Smooth muscle cell (in vitro differentiated cells): ENCODE data around the gene PDE1C. TPM values are rescaled to one million over a fixed set of nuclear protein-coding genes. Genes with fewer than 3 reads are reported as not detected.

Experiments
- DNase-seq: peaks from one replicate; lab custom pipeline; 2025; ENCODE audit not compliant: unreplicated experiment; lab: John Stamatoyannopoulos, UW
- H2AFZ ChIP-seq: fragments of 200-600 bp; sonication (generic); 2 replicates; pipeline ENCODE4 v1.6.0; 2016; ENCODE audit warnings: antibody characterized with exemption, low read depth, mild to moderate bottlenecking
- H3F3A ChIP-seq: fragments of 200-600 bp; sonication (generic); 2 replicates; pipeline ENCODE4 v1.6.0; 2017; ENCODE audit warnings: antibody characterized with exemption, low read depth
- H3K27ac ChIP-seq: fragments of 200-600 bp; sonication (generic); 2 replicates; pipeline ENCODE4 v1.5.1; 2016; ENCODE audit warnings: low read depth, mild to moderate bottlenecking
- H3K27me3 ChIP-seq: fragments of 200-600 bp; sonication (generic); 2 replicates; pipeline ENCODE4 v1.6.1; 2016; ENCODE audit warnings: low read depth, mild to moderate bottlenecking
- H3K36me3 ChIP-seq: fragments of 200-600 bp; sonication (generic); 2 replicates; pipeline ENCODE4 v1.5.1; 2016; ENCODE audit warnings: low read depth
- H3K4me1 ChIP-seq: fragments of 200-600 bp; sonication (generic); 2 replicates; pipeline ENCODE4 v1.5.1; 2016; ENCODE audit warnings: low read depth
- H3K4me2 ChIP-seq: fragments of 200-600 bp; sonication (generic); 2 replicates; pipeline ENCODE4 v1.6.0; 2016; ENCODE audit warnings: mild to moderate bottlenecking
- H3K4me3 ChIP-seq: fragments of 200-600 bp; sonication (generic); 2 replicates; pipeline ENCODE4 v1.5.1; 2016; ENCODE audit warnings: mild to moderate bottlenecking
- H3K79me2 ChIP-seq: fragments of 200-600 bp; sonication (generic); 2 replicates; pipeline ENCODE4 v1.6.0; 2016; ENCODE audit warnings: low read depth, mild to moderate bottlenecking
- H3K9ac ChIP-seq: fragments of 200-600 bp; sonication (generic); 2 replicates; pipeline ENCODE4 v1.6.0; 2016; ENCODE audit warnings: low read depth
- H3K9me3 ChIP-seq: fragments of 200-600 bp; sonication (generic); replicated peaks from 2 replicates; pipeline ENCODE4 v1.5.1; 2016; ENCODE audit warnings: low read depth
- H4K20me1 ChIP-seq: fragments of 200-600 bp; sonication (generic); 2 replicates; pipeline ENCODE4 v1.6.0; 2016; ENCODE audit warnings: low read depth
- WGBS: methylation state at CpG from one replicate; pipeline ENCODE4 v1.1.7; 2016; ENCODE audit warnings: low lambda C conversion rate; 5-methylcytosine and 5-hydroxymethylcytosine counted together
- polyA plus RNA-seq: library from polyadenylated mRNA; unstranded; fragments of >200 nt; fragmentation: Nextera tagmentation; extraction: Ambion mirVana; gene quantifications from 2 replicates; pipeline ENCODE4 v1.2.1, GENCODE V29; 2016
- total RNA-seq: library from RNA; depleted of rRNA; stranded (reverse); fragments of >200 nt; gene quantifications from 2 replicates; pipeline ENCODE4 v1.2.3, GENCODE V29; 2014
- TF ChIP-seq, protein P1 (sequence below): fragments of 200-600 bp; sonication (generic); IDR thresholded peaks from 2 replicates; pipeline ENCODE4 v1.5.1; 2017; ENCODE audit warnings: borderline replicate concordance, mild to moderate bottlenecking, antibody characterized with exemption; ENCODE audit not compliant: insufficient read depth, poor library complexity, severe bottlenecking

Gene PDE1C
- total and polyA plus RNA-seq, 2 experiments from 2014 or later = 1.2 to 6.9 TPM

DNA sequence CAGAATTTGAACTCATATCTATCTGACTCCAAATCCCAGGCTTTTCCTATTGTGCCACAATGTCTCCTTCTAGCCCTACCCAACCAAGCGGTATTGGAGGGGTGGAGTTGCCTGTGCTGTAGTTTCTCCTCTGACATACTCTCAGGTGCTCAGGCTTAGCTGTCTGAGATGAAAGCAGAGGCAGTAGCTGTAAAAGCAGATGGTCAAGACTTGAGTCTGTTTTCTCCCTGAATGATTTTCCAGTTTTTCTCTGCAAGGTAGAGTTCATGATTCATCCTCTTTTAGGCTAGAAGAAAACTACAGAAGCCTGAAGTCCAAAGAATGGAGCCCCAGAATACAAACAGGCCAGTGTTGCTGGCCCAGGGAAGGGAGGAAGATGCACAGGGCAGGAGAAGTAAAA lies 130.0 kb downstream of the PDE1C start:
- H3K4me1 ChIP-seq = no peaks in the 10 kb centered on the region
- 97% methylated on average over 1 of the region's 1 CpG for WGBS
- H3K27ac ChIP-seq = no peak overlapping the region
- no peak for DNase-seq
- H3F3A ChIP-seq = no peaks in the 10 kb centered on the region
- no peak overlapping the region for H3K4me2 ChIP-seq
- no peaks in the 10 kb centered on the region for H3K9me3 ChIP-seq
- no peak overlapping the region for H3K9ac ChIP-seq
- TF ChIP-seq, protein P1, sequence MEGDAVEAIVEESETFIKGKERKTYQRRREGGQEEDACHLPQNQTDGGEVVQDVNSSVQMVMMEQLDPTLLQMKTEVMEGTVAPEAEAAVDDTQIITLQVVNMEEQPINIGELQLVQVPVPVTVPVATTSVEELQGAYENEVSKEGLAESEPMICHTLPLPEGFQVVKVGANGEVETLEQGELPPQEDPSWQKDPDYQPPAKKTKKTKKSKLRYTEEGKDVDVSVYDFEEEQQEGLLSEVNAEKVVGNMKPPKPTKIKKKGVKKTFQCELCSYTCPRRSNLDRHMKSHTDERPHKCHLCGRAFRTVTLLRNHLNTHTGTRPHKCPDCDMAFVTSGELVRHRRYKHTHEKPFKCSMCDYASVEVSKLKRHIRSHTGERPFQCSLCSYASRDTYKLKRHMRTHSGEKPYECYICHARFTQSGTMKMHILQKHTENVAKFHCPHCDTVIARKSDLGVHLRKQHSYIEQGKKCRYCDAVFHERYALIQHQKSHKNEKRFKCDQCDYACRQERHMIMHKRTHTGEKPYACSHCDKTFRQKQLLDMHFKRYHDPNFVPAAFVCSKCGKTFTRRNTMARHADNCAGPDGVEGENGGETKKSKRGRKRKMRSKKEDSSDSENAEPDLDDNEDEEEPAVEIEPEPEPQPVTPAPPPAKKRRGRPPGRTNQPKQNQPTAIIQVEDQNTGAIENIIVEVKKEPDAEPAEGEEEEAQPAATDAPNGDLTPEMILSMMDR = no peak
- H3K4me3 ChIP-seq = no peak overlapping the region
- no peaks in the 10 kb centered on the region for H4K20me1 ChIP-seq
- H3K27me3 ChIP-seq = no peaks in the 10 kb centered on the region
- H2AFZ ChIP-seq = no peak overlapping the region
- H3K79me2 ChIP-seq = no peaks in the 10 kb centered on the region
- H3K36me3 ChIP-seq = no peaks in the 10 kb centered on the region

DNA sequence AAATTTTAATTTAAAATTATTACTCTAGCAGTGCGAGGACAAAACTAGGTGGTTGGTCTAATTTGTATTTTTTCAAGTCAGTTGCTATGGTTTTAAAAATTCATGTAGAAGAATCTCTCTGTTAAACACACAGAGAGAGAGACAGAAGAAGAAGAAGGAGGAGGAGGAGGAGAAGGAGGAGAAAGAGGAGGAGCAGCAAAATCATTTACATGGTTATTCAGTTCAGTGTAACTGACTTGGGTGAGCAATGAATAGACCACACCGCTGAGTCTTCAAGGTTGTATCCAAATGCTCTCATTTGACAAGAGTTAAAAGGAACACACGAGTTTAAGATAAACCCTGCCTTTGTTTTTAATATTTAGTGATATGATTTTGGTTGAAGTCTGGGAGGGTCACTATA lies 131.1 kb downstream of the PDE1C start:
- H2AFZ ChIP-seq = no peak overlapping the region
- no peak for DNase-seq
- H3K79me2 ChIP-seq = no peaks in the 10 kb centered on the region
- TF ChIP-seq, protein P1 = no peak
- no peak overlapping the region for H3K27ac ChIP-seq
- no peak overlapping the region for H3K4me3 ChIP-seq
- H3K9ac ChIP-seq = no peak overlapping the region
- no peaks in the 10 kb centered on the region for H3K36me3 ChIP-seq
- no peaks in the 10 kb centered on the region for H3K9me3 ChIP-seq
- H4K20me1 ChIP-seq = no peaks in the 10 kb centered on the region
- H3K27me3 ChIP-seq = no peaks in the 10 kb centered on the region
- no peaks in the 10 kb centered on the region for H3F3A ChIP-seq
- 84% methylated on average over 3 of the region's 3 CpGs for WGBS
- H3K4me1 ChIP-seq = no peaks in the 10 kb centered on the region
- H3K4me2 ChIP-seq = no peak overlapping the region

GRCh38 chr7:31938650-31939049 lies 131.6 kb downstream of the PDE1C start:
- Histone ChIP-seq H2AFZ (no peak overlapping the region), H3K79me2 (no peaks in the 10 kb centered on the region), H3F3A (no peaks in the 10 kb centered on the region), H3K27ac (no peak overlapping the region), H3K4me2 (no peak overlapping the region), H3K36me3 (no peaks in the 10 kb centered on the region), H4K20me1 (no peaks in the 10 kb centered on the region), H3K9me3 (no peaks in the 10 kb centered on the region), H3K9ac (no peak overlapping the region), H3K27me3 (no peaks in the 10 kb centered on the region), H3K4me3 (no peak overlapping the region), H3K4me1 (no peaks in the 10 kb centered on the region)
- no peak for DNase-seq
- TF ChIP-seq, protein P1 = no peak

GRCh38 chr7:31937982-31938381 lies 132.2 kb downstream of the PDE1C start:
- Histone ChIP-seq H3K27ac (no peak overlapping the region), H3K4me2 (no peak overlapping the region), H3K9ac (no peak overlapping the region), H2AFZ (no peak overlapping the region), H3K27me3 (no peaks in the 10 kb centered on the region), H3K4me1 (no peaks in the 10 kb centered on the region), H3K79me2 (no peaks in the 10 kb centered on the region), H3K36me3 (no peaks in the 10 kb centered on the region), H3K4me3 (no peak overlapping the region), H3K9me3 (no peaks in the 10 kb centered on the region), H4K20me1 (no peaks in the 10 kb centered on the region), H3F3A (no peaks in the 10 kb centered on the region)
- no peak for DNase-seq
- TF ChIP-seq, protein P1 = no peak
